HG03442 (cell line): ENCODE results near the gene RAMP3.
"Not testable (repeated sequence)": the region's sequence is repeated elsewhere in the genome, so short reads cannot be mapped to it uniquely, and the experiment has no call there.

Source experiments
- ATAC-seq: cut with Tn5 transposase; IDR thresholded peaks from one replicate; pipeline ENCODE4 v1.9.1; 2021; ENCODE audit warnings: mild to moderate bottlenecking, moderate library complexity; ENCODE audit not compliant: unreplicated experiment

RAMP3 gene

GRCh38 chr7:45190406-45191165 is 33.0 kb downstream of the RAMP3 start:
- ATAC-seq: no peak

GRCh38 chr7:45191396-45191795 is 33.8 kb downstream of the RAMP3 start:
- ATAC-seq: no peak

GRCh38 chr7:45192621-45193041 is 35.0 kb downstream of the RAMP3 start:
- ATAC-seq: no peak

GRCh38 chr7:45193828-45194227 is 36.2 kb downstream of the RAMP3 start:
- ATAC-seq: no peak

DNA sequence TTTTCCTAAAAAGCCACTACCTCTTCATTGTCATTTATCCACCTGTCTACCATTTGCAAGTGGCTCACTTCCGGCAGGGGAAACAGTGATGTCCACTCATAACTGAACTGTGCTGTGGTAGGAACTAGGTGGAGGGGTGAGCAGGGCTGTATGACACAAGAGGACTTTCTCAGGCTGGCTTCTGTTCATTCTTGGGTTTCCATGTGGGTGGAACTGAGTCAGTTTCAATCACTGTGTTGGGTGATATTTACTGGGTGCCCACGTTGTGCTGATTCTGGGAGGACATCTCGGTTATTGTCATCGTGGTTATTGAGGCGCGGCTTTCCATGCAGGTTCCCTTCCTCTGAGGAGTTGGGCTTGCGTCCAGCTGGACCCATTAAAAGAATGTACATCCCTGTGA is 38.8 kb downstream of the RAMP3 start:
- ATAC-seq: peak; percentile 89

DNA sequence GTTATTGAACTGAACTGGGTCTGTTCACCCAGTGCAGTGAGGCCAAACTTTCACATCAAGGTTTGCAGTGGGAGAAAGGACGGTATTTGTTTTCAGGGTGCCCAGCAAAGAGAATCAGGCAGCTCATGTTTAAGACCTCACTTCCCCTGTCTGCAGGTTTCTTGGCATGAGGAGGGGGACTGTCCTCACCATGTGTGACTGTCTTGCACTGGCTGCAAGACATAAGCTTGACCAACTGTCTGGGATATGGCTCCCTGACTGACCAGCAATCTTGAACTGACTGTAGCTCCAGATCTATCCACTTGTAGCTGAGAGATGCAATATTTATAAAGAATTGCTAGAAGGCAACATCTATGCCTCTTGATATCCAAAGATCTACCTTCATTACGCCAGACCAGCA is 39.9 kb downstream of the RAMP3 start:
- no peak for ATAC-seq

DNA sequence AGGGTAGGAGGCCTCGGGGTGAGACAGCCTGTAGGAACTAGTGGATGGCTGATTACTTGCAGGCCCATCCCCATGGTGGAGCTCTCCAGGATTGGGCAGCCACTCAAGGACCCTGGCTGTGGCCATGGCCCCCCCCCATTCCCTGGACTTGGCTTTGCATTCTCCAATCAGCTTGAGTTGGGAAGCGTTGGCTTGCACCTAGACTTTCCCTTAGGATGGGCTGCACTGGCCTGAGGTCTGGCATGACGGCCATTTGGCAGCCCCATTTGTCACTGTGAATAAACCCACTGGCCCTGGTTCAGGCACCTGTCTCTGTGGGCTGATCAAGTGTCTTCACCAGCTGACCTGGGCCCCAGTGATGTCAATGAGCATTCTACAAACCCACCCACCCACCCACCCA is 41.4 kb downstream of the RAMP3 start:
- no peak for ATAC-seq

DNA sequence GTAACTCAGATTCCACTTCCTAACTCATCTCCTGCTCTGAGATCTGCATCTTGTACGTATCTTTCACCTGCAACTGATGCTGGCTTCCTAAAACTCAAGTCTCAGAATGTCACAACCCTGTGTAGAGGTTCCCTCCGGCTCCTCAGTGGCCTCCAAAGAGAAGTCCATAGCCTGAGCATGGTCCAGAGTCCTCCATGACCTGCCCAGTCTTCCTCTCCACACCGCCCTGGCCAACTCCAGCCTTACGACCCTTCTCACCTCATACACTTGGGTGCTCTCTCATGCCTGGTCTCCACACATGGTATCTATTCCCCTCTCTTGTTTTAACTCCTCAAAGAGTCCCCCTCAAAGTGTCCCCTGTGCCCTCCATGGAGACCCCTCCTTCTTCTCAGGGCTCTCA is 41.9 kb downstream of the RAMP3 start:
- ATAC-seq: no peak

DNA sequence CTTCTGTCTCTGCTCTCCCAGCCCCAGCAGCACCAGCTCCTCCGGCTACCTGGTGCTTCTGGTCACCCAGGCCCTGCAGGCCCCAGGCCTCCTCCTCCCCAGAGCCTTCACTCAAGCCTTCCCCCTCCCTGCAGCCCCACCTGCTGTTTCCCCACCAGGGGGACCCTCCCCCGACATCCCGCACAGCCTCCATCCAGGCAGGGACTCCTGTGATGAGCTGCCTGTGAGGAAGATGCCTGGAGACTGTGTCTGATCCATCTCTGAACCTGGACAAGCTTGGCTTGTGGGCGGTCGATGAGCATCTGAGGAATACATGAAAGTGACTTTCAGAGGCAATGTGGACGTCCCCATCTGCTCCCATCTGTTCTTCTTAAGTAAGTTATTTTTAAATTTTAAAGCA is 45.0 kb downstream of the RAMP3 start:
- ATAC-seq: no peak

DNA sequence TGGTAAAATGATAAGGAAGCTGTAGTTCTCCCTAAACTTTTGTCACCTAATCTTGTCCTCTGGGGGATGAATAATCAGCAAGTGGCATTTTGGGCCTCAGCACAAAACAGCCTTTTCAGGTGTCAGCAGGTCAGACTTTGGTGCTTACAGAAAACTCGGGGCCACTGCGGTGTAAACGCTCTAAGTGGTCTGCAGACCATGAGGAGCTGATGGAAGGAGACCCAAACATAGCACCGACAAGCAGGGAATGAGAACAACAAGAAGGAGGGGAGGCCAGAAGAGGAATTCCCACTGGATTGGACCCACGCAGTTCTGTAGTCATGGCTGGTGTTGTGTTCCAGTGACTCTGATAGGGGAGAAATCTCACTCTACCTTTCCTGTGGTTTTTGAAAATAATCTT is 45.4 kb downstream of the RAMP3 start:
- ATAC-seq: no peak

DNA sequence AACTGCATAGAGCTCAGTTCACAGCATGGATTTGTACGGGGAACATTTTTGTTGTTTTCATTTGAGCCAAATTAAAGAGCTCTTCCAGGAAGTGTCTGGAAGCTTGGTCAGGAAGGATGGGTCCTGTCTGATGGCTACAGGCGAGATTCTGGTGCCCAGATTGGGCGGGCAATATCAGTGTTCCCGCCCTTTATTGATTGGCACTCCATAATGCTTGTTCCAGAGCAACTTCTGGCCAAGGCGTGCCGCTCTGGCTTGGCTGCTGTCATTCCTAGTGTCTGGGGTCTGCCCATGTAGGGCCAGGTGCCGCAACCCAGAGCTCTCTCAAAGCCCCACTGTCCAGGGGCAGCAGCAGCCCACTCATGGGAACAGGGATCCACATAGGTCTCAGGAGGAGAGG is 45.9 kb downstream of the RAMP3 start:
- ATAC-seq: no peak

DNA sequence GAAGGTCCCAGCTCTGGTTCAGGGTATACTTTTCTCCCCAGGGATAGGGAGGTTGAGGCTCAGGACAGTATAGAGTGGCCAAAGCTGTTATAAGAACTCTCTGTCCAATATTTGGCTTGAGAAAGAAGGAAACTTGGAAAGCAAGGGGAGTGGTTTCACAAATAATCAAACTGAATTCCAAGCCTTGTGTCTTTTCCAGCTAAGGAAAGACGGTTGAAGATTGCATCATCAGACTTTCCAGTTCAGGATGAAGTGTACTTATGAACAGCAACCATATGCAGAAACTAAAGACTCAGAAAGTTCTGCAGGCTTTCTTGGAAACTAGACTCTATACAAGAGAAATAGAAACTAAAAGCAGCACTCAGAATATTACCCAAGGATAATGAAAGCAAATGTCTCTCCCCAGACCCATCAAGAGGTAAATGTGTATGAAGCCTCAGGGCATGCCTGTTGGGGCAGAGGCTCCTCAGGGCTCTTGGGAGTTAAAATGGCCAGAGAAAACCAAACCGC is 46.4 kb downstream of the RAMP3 start:
- ATAC-seq: peak; percentile 85

- ATAC-seq: not testable (repeated sequence)
These were observed 48.7 kb downstream of the RAMP3 start for GRCh38 chr7:45206266-45206665.

DNA sequence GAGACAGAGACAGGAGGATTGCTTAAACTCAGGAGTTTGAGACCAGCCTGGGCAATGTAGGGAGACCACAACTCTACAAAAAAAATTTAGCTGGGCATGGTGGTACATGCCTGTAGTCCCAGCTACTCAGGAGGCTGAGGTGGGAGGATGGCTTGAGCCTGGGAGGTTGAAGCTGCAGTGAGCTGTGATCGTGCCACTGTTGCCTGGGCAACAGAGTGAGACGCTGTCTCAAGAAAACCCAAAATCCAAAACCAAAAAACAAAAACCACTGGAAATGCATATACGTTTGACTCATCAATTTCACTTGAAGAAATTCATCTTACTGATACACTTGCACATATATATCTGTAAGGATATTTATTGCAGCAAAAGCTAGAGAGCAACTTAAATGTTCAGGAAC is 52.3 kb downstream of the RAMP3 start:
- ATAC-seq: not testable (repeated sequence)

DNA sequence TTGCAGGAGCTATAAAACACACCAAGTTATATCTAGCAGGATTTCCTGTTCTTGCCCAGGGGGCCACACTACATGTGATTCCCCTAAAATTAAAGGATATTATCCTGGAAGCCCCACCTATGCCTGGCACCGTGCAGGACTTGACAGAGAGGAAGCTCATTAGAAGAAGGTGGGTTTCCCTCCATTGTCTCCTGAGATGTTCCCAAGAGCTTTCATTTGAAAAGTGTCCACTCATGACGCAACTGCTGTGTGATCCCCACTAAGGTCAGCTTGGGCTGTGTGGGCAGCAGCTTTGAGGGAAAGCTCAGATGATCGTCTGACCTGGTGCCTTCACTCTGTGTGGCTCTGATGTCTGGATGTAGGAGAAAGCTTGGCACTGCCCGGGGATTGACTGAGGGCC is 53.5 kb downstream of the RAMP3 start:
- no peak for ATAC-seq

GRCh38 chr7:45211958-45212357 is 54.4 kb downstream of the RAMP3 start:
- ATAC-seq: no peak

DNA sequence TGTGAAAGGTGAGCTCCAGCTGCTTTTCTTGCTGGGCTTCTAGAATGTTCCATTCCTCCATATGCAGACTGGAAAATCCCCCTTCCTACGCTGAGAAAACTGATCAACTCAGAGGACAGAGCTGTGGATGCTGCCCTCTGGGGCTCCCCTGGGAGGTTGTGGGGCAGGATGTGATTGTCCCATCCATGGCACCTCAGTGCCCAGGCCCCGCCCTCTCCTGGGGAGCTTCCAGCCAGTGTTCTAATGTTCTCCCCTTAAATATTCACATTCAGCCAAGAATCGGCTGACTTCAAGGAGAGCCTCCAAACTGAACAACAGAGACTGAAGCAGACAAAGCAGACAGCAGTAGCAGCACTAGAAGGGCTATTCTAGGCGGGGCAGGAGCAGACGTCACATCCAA is 55.0 kb downstream of the RAMP3 start:
- no peak for ATAC-seq

- no peak for ATAC-seq
These were observed 58.0 kb downstream of the RAMP3 start for GRCh38 chr7:45215601-45216062.

DNA sequence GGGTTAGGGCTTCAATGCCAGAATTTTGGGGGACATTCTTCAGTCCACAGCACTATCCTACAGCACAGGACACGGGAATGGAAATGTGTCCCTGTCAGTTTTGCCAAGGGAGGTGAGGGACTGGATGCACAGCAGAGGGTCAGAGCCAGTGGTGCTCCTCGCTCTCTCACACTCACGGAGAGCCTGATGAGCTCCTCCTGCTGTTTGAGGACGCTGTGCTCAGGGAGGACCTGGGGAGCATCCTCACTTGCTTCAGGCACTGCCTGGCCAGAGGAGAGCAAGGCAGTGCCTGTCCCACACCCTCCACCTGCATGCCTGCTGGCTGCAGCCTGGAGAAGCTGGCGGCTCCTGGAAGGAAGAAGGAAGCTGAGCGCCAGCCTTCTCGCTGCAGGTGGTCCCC is 58.6 kb downstream of the RAMP3 start:
- no peak for ATAC-seq

DNA sequence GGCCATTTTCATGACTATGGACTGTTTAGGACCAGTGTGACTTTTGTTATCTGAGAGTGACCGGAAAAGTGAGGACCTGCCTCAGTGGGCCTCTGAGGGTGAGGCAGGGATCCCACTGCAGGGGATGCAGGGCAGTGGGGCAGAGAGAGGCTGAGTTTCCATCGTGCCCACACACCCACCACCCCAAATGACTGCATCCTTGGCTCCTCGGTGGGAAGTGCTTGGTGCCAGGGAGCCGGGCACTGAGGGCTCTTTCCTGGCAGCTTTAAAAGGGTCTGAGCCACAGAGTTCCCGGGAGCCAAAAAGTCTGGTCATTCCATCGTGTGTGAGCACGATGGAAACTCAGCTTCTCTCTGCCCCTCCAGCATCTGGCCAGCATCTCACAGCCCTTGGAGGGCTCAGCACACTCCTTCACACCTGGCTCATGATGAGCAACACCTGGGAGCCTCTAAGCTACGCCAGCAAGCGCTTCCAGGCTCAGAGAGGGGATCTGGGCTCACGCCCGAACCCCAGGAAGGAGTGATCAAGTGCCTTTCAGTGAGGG is 59.1 kb downstream of the RAMP3 start:
- no peak for ATAC-seq

DNA sequence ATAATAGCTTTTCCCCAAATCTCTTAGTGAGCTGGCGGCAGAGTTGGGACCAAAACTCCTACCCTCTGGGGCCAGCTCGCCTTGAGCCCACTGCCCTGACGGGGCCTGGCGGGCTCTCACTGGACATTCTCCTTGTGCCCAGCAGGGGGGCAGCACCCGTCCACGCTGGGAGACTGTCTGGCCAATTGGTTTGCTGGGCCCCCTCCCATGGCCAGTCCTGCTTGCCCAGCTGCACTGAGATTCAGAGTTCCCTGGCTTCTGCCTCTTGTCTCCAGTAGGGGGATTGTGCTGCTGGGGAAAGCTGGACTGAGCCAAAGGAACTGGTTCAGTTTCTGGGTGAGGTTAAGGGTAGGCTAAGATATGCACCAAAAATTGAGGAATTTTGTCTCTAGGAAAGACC is 59.8 kb downstream of the RAMP3 start:
- ATAC-seq: no peak

- no peak for ATAC-seq
These were observed 61.5 kb downstream of the RAMP3 start for GRCh38 chr7:45219130-45219529.
